Amniotic stem cell (primary cell): ENCODE measurements around the gene HS2ST1.

ENCODE experiments used
- DNase-seq: peaks from one replicate; lab custom pipeline; 2025; lab: John Stamatoyannopoulos, UW

The HS2ST1 gene

GRCh38 chr1:87141556-87141955 is 227.1 kb downstream of the HS2ST1 start:
- no peak for DNase-seq

- DNase-seq, result no peak
These were observed 229.1 kb downstream of the HS2ST1 start for GRCh38 chr1:87143413-87144135.

- no peak for DNase-seq
These were observed 230.0 kb downstream of the HS2ST1 start for GRCh38 chr1:87144316-87144895.

- DNase-seq, result no peak
These were observed 230.5 kb downstream of the HS2ST1 start for GRCh38 chr1:87144981-87145380.

- DNase-seq, result no peak
These were observed 232.1 kb downstream of the HS2ST1 start for GRCh38 chr1:87146538-87146937.

- no peak for DNase-seq
These were observed 232.6 kb downstream of the HS2ST1 start for GRCh38 chr1:87146986-87147385.

GRCh38 chr1:87147851-87148250 is 233.4 kb downstream of the HS2ST1 start:
- DNase-seq, result no peak

GRCh38 chr1:87148661-87149060 is 234.2 kb downstream of the HS2ST1 start:
- DNase-seq, result no peak

- no peak for DNase-seq
These were observed 235.0 kb downstream of the HS2ST1 start for GRCh38 chr1:87149241-87150041.

- no peak for DNase-seq
These were observed 235.7 kb downstream of the HS2ST1 start for GRCh38 chr1:87150143-87150542.

GRCh38 chr1:87151500-87152421 is 237.3 kb downstream of the HS2ST1 start:
- DNase-seq, result no peak

- DNase-seq, result no peak
These were observed 239.9 kb downstream of the HS2ST1 start for GRCh38 chr1:87154384-87154783.

GRCh38 chr1:87155170-87155569 is 240.7 kb downstream of the HS2ST1 start:
- DNase-seq, result no peak

- DNase-seq, result no peak
These were observed 241.2 kb downstream of the HS2ST1 start for GRCh38 chr1:87155648-87156047.

GRCh38 chr1:87156124-87156523 is 241.7 kb downstream of the HS2ST1 start:
- DNase-seq, result no peak

- DNase-seq, result no peak
These were observed 245.0 kb downstream of the HS2ST1 start for GRCh38 chr1:87159378-87159915.
